Neuronal stem cell (in vitro differentiated cells): ENCODE data around the gene VPS33A.
A peak's percentile ranks its signal among the peaks of the same experiment; 100 is the strongest.

ENCODE experiments used
- DNase-seq: peaks from one replicate; pipeline ENCODE4 v3.0.0-alpha.2; 2013; ENCODE audit warnings: low spot score
- H2AFZ ChIP-seq: one replicate; pipeline ENCODE4 v1.6.1; 2013; ENCODE audit warnings: mild to moderate bottlenecking, low read length, inconsistent platforms
- H2AK5ac ChIP-seq: 2 replicates; pipeline ENCODE4 v1.6.1; 2013; ENCODE audit warnings: low read depth, mild to moderate bottlenecking, inconsistent platforms, low read length, moderate library complexity, mixed read lengths
- H2BK120ac ChIP-seq: 2 replicates; pipeline ENCODE4 v1.6.1; 2013; ENCODE audit warnings: low read depth, mild to moderate bottlenecking, inconsistent platforms, low read length, moderate library complexity, mixed read lengths
- H2BK12ac ChIP-seq: one replicate; pipeline ENCODE4 v1.6.1; 2013; ENCODE audit warnings: low read length, inconsistent platforms
- H2BK15ac ChIP-seq: 2 replicates; pipeline ENCODE4 v1.6.1; 2013; ENCODE audit warnings: mild to moderate bottlenecking, low read length, inconsistent platforms, mixed read lengths
- H2BK5ac ChIP-seq: one replicate; pipeline ENCODE4 v1.6.1; 2013; ENCODE audit warnings: inconsistent platforms, mild to moderate bottlenecking, low read length, moderate library complexity
- H3K14ac ChIP-seq: one replicate; pipeline ENCODE4 v1.6.1; 2013; ENCODE audit warnings: low read length, inconsistent platforms
- H3K18ac ChIP-seq: 2 replicates; pipeline ENCODE4 v1.6.1; 2013; ENCODE audit warnings: low read length, inconsistent platforms
- H3K23ac ChIP-seq: 2 replicates; pipeline ENCODE4 v1.6.1; 2013; ENCODE audit warnings: low read depth, mild to moderate bottlenecking, mixed read lengths, low read length, inconsistent platforms; ENCODE audit not compliant: poor library complexity
- H3K27ac ChIP-seq: replicated peaks from 3 replicates; pipeline ENCODE4 v1.5.1; 2013; ENCODE audit warnings: low read length, inconsistent platforms
- H3K27me3 ChIP-seq, 3 experiments: 2 replicates each; pipeline ENCODE4 v1.6.1; 2013; ENCODE audit warnings: low read length in 3 of 3, mild to moderate bottlenecking in 2 of 3, inconsistent platforms in 1 of 3, low read depth in 1 of 3, mixed read lengths in 1 of 3, moderate library complexity in 1 of 3; ENCODE audit not compliant: control insufficient read depth in 3 of 3, insufficient read depth in 3 of 3
- H3K36me3 ChIP-seq, 2 donors: replicated peaks in 1 of 2; 2 replicates each; pipeline ENCODE4 v1.6.1; 2013; ENCODE audit warnings: low read length in 2 of 2; ENCODE audit not compliant: control insufficient read depth in 2 of 2, insufficient read depth in 2 of 2
- H3K4ac ChIP-seq: 2 replicates; pipeline ENCODE4 v1.6.1; 2013; ENCODE audit warnings: inconsistent platforms, mild to moderate bottlenecking, low read length, moderate library complexity
- H3K4me1 ChIP-seq, 2 donors: 1 replicate in 1 of 2; 2 replicates in 1 of 2; pipeline ENCODE4 v1.6.1; 2013; ENCODE audit warnings: low read length in 2 of 2, low read depth in 1 of 2; ENCODE audit not compliant: control insufficient read depth in 2 of 2, insufficient read depth in 1 of 2
- H3K4me2 ChIP-seq: one replicate; pipeline ENCODE4 v1.6.1; 2013; ENCODE audit warnings: mild to moderate bottlenecking, low read length, inconsistent platforms; ENCODE audit not compliant: insufficient read depth, poor library complexity, severe bottlenecking
- H3K4me3 ChIP-seq, 2 donors: 2 replicates each; pipeline ENCODE4 v1.5.1; 2013; ENCODE audit warnings: low read length in 2 of 2, mild to moderate bottlenecking in 2 of 2, inconsistent platforms in 1 of 2, moderate library complexity in 1 of 2
- H3K79me1 ChIP-seq: one replicate; pipeline ENCODE4 v1.6.1; 2013; ENCODE audit warnings: low read depth, mild to moderate bottlenecking, inconsistent platforms, low read length, moderate library complexity
- H3K9ac ChIP-seq: one replicate; pipeline ENCODE4 v1.6.1; 2013; ENCODE audit warnings: mild to moderate bottlenecking, low read depth, low read length, inconsistent platforms; ENCODE audit not compliant: poor library complexity
- H3K9me3 ChIP-seq, 2 donors: replicated peaks in 1 of 2; 2 replicates each; pipeline versions ENCODE3 to v1.6.1; 2013; ENCODE audit warnings: low read length in 2 of 2, mild to moderate bottlenecking in 2 of 2, inconsistent platforms in 1 of 2, low read depth in 1 of 2, mixed read lengths in 1 of 2, moderate library complexity in 1 of 2; ENCODE audit not compliant: control insufficient read depth in 2 of 2, insufficient read depth in 1 of 2
- H4K8ac ChIP-seq: one replicate; pipeline ENCODE4 v1.6.1; 2013; ENCODE audit warnings: low read depth, mild to moderate bottlenecking, inconsistent platforms, low read length, moderate library complexity
- H4K91ac ChIP-seq: one replicate; pipeline ENCODE4 v1.6.1; 2013; ENCODE audit warnings: low read length, low read depth, mild to moderate bottlenecking, inconsistent platforms; ENCODE audit not compliant: poor library complexity
- WGBS, 2 donors: extraction: QIAGEN DNeasy Blood & Tissue Kit; methylation state at CpG; one replicate each; pipeline ENCODE4 v1.1.7; 2013; ENCODE audit warnings: missing lambda C conversion rate in 2 of 2, mixed read lengths in 1 of 2; ENCODE audit not compliant: insufficient read length in 2 of 2, insufficient replicate concordance in 1 of 2; ENCODE audit errors: extremely low coverage in 2 of 2; 5-methylcytosine and 5-hydroxymethylcytosine counted together

VPS33A gene

GRCh38 chr12:122185494-122186082 is 80.7 kb downstream of the VPS33A start:
- H2BK5ac ChIP-seq: no peak overlapping the region
- H3K79me1 ChIP-seq: no peaks in the 10 kb centered on the region
- H4K8ac ChIP-seq: no peak overlapping the region
- WGBS, 2 donors: no CpG with 5 or more reads among the region's 10 CpGs
- H2AK5ac ChIP-seq: no peak overlapping the region
- H3K9me3 ChIP-seq: no peaks in the 10 kb centered on the region
- no peak overlapping the region for H3K9ac ChIP-seq
- no peak overlapping the region for H3K4ac ChIP-seq
- DNase-seq: no peak
- H3K36me3 ChIP-seq: no peaks in the 10 kb centered on the region
- H4K91ac ChIP-seq: no peak overlapping the region
- no peak overlapping the region for H3K4me2 ChIP-seq
- peaks cover 0 to 31% (median 10%) of the 10 kb centered on the region in 3 experiments for H3K27me3 ChIP-seq
- H3K4me3 ChIP-seq: no peak overlapping the region
- H2BK12ac ChIP-seq: no peak overlapping the region
- no peak overlapping the region for H3K14ac ChIP-seq
- H3K4me1 ChIP-seq: peaks cover 2 to 7% of the 10 kb centered on the region in 2 donors
- H3K27ac ChIP-seq: no peak overlapping the region
- H2BK15ac ChIP-seq: no peak overlapping the region
- peak overlapping the region; percentile 17 for H3K18ac ChIP-seq
- no peak overlapping the region for H2BK120ac ChIP-seq
- H2AFZ ChIP-seq: no peak overlapping the region
- H3K23ac ChIP-seq: no peak overlapping the region

GRCh38 chr12:122185079-122185478 is 81.2 kb downstream of the VPS33A start:
- no peaks in the 10 kb centered on the region for H3K36me3 ChIP-seq
- no peak overlapping the region for H4K91ac ChIP-seq
- no peak overlapping the region for H3K18ac ChIP-seq
- no peak overlapping the region for H2BK120ac ChIP-seq
- H3K4me1 ChIP-seq: peaks cover 2 to 7% of the 10 kb centered on the region in 2 donors
- H4K8ac ChIP-seq: no peak overlapping the region
- no peak overlapping the region for H2BK12ac ChIP-seq
- H3K14ac ChIP-seq: no peak overlapping the region
- DNase-seq: no peak
- no peak overlapping the region for H2BK15ac ChIP-seq
- no CpG with 5 or more reads among the region's 7 CpGs for WGBS, 2 donors
- H2AK5ac ChIP-seq: no peak overlapping the region
- no peak overlapping the region for H2BK5ac ChIP-seq
- H3K4ac ChIP-seq: no peak overlapping the region
- H3K4me2 ChIP-seq: no peak overlapping the region
- H3K79me1 ChIP-seq: no peaks in the 10 kb centered on the region
- no peaks in the 10 kb centered on the region for H3K9me3 ChIP-seq
- peaks cover 0 to 31% (median 10%) of the 10 kb centered on the region in 3 experiments for H3K27me3 ChIP-seq
- no peak overlapping the region for H3K9ac ChIP-seq
- H3K4me3 ChIP-seq: no peak overlapping the region
- H3K23ac ChIP-seq: no peak overlapping the region
- no peak overlapping the region for H2AFZ ChIP-seq
- H3K27ac ChIP-seq: no peak overlapping the region

GRCh38 chr12:122184517-122184916 is 81.8 kb downstream of the VPS33A start:
- no peak overlapping the region for H2BK5ac ChIP-seq
- no peak overlapping the region for H3K4me3 ChIP-seq
- H3K79me1 ChIP-seq: no peaks in the 10 kb centered on the region
- H3K27me3 ChIP-seq: peaks cover 0 to 31% (median 10%) of the 10 kb centered on the region in 3 experiments
- no peak overlapping the region for H2BK12ac ChIP-seq
- no peak overlapping the region for H2AFZ ChIP-seq
- H4K91ac ChIP-seq: no peak overlapping the region
- H3K18ac ChIP-seq: no peak overlapping the region
- H2BK15ac ChIP-seq: no peak overlapping the region
- no peak overlapping the region for H3K4ac ChIP-seq
- no peak overlapping the region for H3K23ac ChIP-seq
- H2AK5ac ChIP-seq: no peak overlapping the region
- H2BK120ac ChIP-seq: no peak overlapping the region
- H3K4me1 ChIP-seq: peaks cover 2 to 7% of the 10 kb centered on the region in 2 donors
- H3K4me2 ChIP-seq: no peak overlapping the region
- no peak overlapping the region for H3K9ac ChIP-seq
- H3K36me3 ChIP-seq: no peaks in the 10 kb centered on the region
- DNase-seq: no peak
- no peak overlapping the region for H4K8ac ChIP-seq
- no CpG with 5 or more reads among the region's 18 CpGs for WGBS, 2 donors
- no peak overlapping the region for H3K27ac ChIP-seq
- no peak overlapping the region for H3K14ac ChIP-seq
- no peaks in the 10 kb centered on the region for H3K9me3 ChIP-seq

GRCh38 chr12:122183588-122183940 is 82.7 kb downstream of the VPS33A start:
- Histone ChIP-seq H3K79me1 (no peaks in the 10 kb centered on the region), H2AK5ac (no peak overlapping the region), H3K23ac (no peak overlapping the region), H2BK12ac (no peak overlapping the region), H2BK120ac (no peak overlapping the region), H4K91ac (no peak overlapping the region), H2BK5ac (no peak overlapping the region), H3K9me3 (no peaks in the 10 kb centered on the region), H3K27me3 (peaks cover 0 to 31% (median 10%) of the 10 kb centered on the region in 3 experiments), H3K9ac (no peak overlapping the region), H2BK15ac (no peak overlapping the region), H3K18ac (no peak overlapping the region), H3K4ac (no peak overlapping the region), H4K8ac (no peak overlapping the region), H3K36me3 (no peaks in the 10 kb centered on the region), H3K14ac (no peak overlapping the region), H2AFZ (peak overlapping the region; percentile 96), H3K4me2 (peak overlapping the region; percentile 69), H3K4me3 (peak overlapping the region in 1 of 2 donors; percentile 45), H3K4me1 (peaks cover 0 to 2% of the 10 kb centered on the region in 2 donors), H3K27ac (no peak overlapping the region)
- no peak for DNase-seq
- no CpG with 5 or more reads among the region's 10 CpGs for WGBS, 2 donors
